Measurements from ENCODE around the gene LRRIQ3. TPM values are rescaled to one million over a fixed set of nuclear protein-coding genes. Genes with fewer than 3 reads are reported as not detected.

Gene LRRIQ3
- total RNA-seq, 4 donors from 2014 or later = 0.54 TPM; not detected in 3

DNA sequence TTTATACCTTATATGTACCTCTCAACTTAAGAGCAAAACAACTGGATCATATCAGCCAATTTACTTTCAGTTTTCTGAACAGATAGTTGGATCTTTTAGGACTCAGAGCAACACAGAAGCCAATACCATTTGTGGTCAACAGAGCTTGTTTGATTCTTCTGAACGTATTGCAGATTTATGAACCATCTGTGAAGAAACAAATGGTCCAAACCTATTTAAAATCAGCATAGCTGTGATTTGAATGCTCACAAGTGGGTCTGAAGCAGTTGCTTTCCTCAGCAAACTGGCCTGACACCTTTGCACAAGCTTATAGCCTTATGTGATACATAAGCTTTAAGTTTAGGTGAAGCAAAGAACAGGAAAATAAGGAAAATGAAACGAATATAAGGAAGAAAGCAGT lies 147.6 kb downstream of the LRRIQ3 start:
- no peak for DNase-seq
- no peaks in the 10 kb centered on the region for H3K4me1 ChIP-seq
- H3K27ac ChIP-seq = no peak overlapping the region
- H3K9me3 ChIP-seq = no peaks in the 10 kb centered on the region
- H3K36me3 ChIP-seq = no peaks in the 10 kb centered on the region
- TF ChIP-seq POLR2A (IDR thresholded peaks at IDR 0.05) = no peak
- no peak for TF ChIP-seq CTCF (IDR thresholded peaks at IDR 0.05)
- no peak overlapping the region for H3K4me3 ChIP-seq
- no peaks in the 10 kb centered on the region for H3K27me3 ChIP-seq

DNA sequence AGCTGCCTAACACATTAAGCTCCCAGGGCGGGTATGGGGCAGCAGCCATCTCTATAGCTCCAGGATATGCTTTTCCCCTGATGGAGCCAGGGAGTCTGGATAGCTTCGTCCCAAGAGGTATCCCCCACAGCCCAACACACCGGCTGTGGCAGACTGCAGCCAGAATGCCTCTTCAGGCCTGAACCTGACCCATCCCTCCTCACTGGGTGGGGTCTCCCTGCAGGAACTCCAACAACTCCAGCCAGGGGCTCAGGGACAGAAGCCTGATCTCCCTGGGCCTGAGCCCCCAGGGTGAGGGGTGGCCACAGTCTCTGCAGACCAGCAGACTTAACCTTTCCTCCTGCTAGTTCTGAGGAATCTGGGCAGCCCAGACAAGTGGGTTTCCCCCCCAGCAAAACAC lies 159.9 kb downstream of the LRRIQ3 start:
- Histone ChIP-seq H3K36me3 (no peaks in the 10 kb centered on the region), H3K27me3 (no peaks in the 10 kb centered on the region), H3K9me3 (no peaks in the 10 kb centered on the region), H3K27ac (no peak overlapping the region), H3K4me3 (no peak overlapping the region), H3K4me1 (no peaks in the 10 kb centered on the region)
- TF ChIP-seq POLR2A (IDR thresholded peaks at IDR 0.05) (no peak), CTCF (IDR thresholded peaks at IDR 0.05) (no peak)
- DNase-seq = peak in 1 of 3 donors; percentile 34

DNA sequence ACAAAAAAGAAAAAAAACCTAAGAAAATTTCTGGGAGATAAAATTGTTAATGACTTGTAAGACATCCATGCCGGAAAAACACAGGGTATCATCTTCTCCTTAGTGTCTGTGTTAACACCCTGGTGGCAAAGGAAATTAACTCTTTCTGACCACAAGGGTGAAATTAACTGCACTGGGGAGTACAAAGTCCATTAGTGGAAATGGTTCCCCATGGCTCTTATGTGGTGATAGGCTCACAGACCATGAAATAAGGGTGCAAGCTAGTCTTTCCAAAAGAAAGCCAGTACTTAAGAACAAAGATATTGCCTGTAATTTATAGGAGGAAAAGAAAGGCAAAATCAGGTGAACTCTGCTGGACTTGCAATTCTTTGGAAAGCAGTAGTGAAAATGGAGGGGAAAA lies 185.4 kb downstream of the LRRIQ3 start:
- H3K4me1 ChIP-seq = no peaks in the 10 kb centered on the region
- no peak overlapping the region for H3K4me3 ChIP-seq
- H3K36me3 ChIP-seq = no peaks in the 10 kb centered on the region
- no peak overlapping the region for H3K27ac ChIP-seq
- no peaks in the 10 kb centered on the region for H3K27me3 ChIP-seq
- TF ChIP-seq POLR2A (IDR thresholded peaks at IDR 0.05) (no peak), CTCF (IDR thresholded peaks at IDR 0.05) (no peak)
- H3K9me3 ChIP-seq = no peaks in the 10 kb centered on the region
- no peak for DNase-seq

GRCh38 chr1:74011736-74012135 lies 186.2 kb downstream of the LRRIQ3 start:
- no peaks in the 10 kb centered on the region for H3K27me3 ChIP-seq
- no peak for DNase-seq
- no peak overlapping the region for H3K27ac ChIP-seq
- no peaks in the 10 kb centered on the region for H3K4me1 ChIP-seq
- H3K36me3 ChIP-seq = no peaks in the 10 kb centered on the region
- TF ChIP-seq CTCF (IDR thresholded peaks at IDR 0.05) (no peak), POLR2A (IDR thresholded peaks at IDR 0.05) (no peak)
- no peak overlapping the region for H3K4me3 ChIP-seq
- no peaks in the 10 kb centered on the region for H3K9me3 ChIP-seq

- Histone ChIP-seq H3K36me3 (no peaks in the 10 kb centered on the region), H3K9me3 (no peaks in the 10 kb centered on the region), H3K4me3 (peak overlapping the region in 1 of 4 donors; percentile 15), H3K27me3 (no peaks in the 10 kb centered on the region), H3K27ac (no peak overlapping the region), H3K4me1 (no peaks in the 10 kb centered on the region)
- TF ChIP-seq CTCF (IDR thresholded peaks at IDR 0.05) = no peak
- no peak for TF ChIP-seq POLR2A (IDR thresholded peaks at IDR 0.05)
- peak in 1 of 3 donors; percentile 44 for DNase-seq
Measured at GRCh38 chr1:74010206-74010605, 187.8 kb downstream of the LRRIQ3 start.

DNA sequence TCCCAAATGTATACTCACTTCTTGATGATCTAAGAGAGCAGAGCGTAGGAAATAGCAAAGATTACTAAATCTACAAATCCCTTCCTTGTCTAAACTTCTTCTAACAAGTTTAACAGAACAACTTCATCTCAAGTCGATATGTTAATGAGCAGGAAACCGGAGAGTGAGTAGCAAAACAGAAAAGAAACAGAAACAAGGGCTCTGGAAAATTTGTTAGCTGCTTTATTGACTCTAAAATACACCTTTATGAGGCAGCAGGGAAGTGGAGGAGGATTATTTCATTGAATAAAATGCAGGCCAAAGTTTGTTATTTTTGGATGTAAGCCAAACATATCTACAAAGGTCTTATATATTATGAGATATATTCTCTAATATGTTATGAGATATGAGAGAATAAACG lies 192.4 kb downstream of the LRRIQ3 start:
- DNase-seq = no peak
- H3K27ac ChIP-seq = no peak overlapping the region
- no peaks in the 10 kb centered on the region for H3K9me3 ChIP-seq

More for the DNA sequence above, 192.4 kb downstream of the LRRIQ3 start:
- Histone ChIP-seq H3K27me3 (no peaks in the 10 kb centered on the region), H3K4me3 (no peak overlapping the region), H3K36me3 (no peaks in the 10 kb centered on the region), H3K4me1 (no peaks in the 10 kb centered on the region)
- no peak for TF ChIP-seq CTCF (IDR thresholded peaks at IDR 0.05)
- TF ChIP-seq POLR2A (IDR thresholded peaks at IDR 0.05) = no peak
